Superior temporal gyrus (tissue), 1 donor: ENCODE measurements around the gene ACAD8.
"Not testable (repeated sequence)": the region's sequence is repeated elsewhere in the genome, so short reads cannot be mapped to it uniquely, and the experiment has no call there.

ENCODE experiments used
- DNase-seq: peaks from one replicate; pipeline ENCODE4 v3.0.0-alpha.2; 2016; ENCODE audit errors: extremely low spot score

The ACAD8 gene

GRCh38 chr11:134240592-134240991, 12.8 kb upstream of the ACAD8 start:
- DNase-seq = no peak

GRCh38 chr11:134242376-134242775, 11.0 kb upstream of the ACAD8 start:
- no peak for DNase-seq

GRCh38 chr11:134243913-134244312, 9.5 kb upstream of the ACAD8 start:
- DNase-seq = no peak

- no peak for DNase-seq
Measured at GRCh38 chr11:134244593-134244992, 8.8 kb upstream of the ACAD8 start.

GRCh38 chr11:134245434-134245833, 7.9 kb upstream of the ACAD8 start:
- no peak for DNase-seq

- DNase-seq = no peak
Measured at GRCh38 chr11:134246100-134246499, 7.3 kb upstream of the ACAD8 start.

- DNase-seq = no peak
Measured at GRCh38 chr11:134246678-134247077, 6.7 kb upstream of the ACAD8 start.

- DNase-seq = no peak
Measured at GRCh38 chr11:134248910-134249480, 4.4 kb upstream of the ACAD8 start.

- DNase-seq = no peak
Measured at GRCh38 chr11:134250246-134250645, 3.1 kb upstream of the ACAD8 start.

GRCh38 chr11:134250675-134251074, 2.7 kb upstream of the ACAD8 start:
- DNase-seq = no peak

- peak; percentile 26 for DNase-seq
Measured at GRCh38 chr11:134252346-134253187, 801 bp upstream of the ACAD8 start.

GRCh38 chr11:134254433-134255183, 1.2 kb downstream of the ACAD8 start:
- DNase-seq = no peak

- DNase-seq = not testable (repeated sequence)
Measured at GRCh38 chr11:134255184-134255561, 1.8 kb downstream of the ACAD8 start.

- DNase-seq = no peak
Measured at GRCh38 chr11:134257101-134257500, 3.7 kb downstream of the ACAD8 start.

GRCh38 chr11:134258577-134258976, 5.2 kb downstream of the ACAD8 start:
- DNase-seq = no peak

GRCh38 chr11:134260503-134260902, 7.1 kb downstream of the ACAD8 start:
- no peak for DNase-seq

- DNase-seq = no peak
Measured at GRCh38 chr11:134260983-134261382, 7.6 kb downstream of the ACAD8 start.

- DNase-seq = no peak
Measured at GRCh38 chr11:134261626-134262488, 8.5 kb downstream of the ACAD8 start.

GRCh38 chr11:134264966-134265764, 11.8 kb downstream of the ACAD8 start:
- DNase-seq = no peak

GRCh38 chr11:134266440-134266839, 13.1 kb downstream of the ACAD8 start:
- no peak for DNase-seq

- DNase-seq = no peak
Measured at GRCh38 chr11:134266841-134267251, 13.5 kb downstream of the ACAD8 start.
